TTC549 (cell line): ENCODE measurements around the gene CAMK1D.
"Not testable (repeated sequence)": the region's sequence is repeated elsewhere in the genome, so short reads cannot be mapped to it uniquely, and the experiment has no call there.

Experiments used
- FAIRE-seq: peaks from 2 replicates; lab custom pipeline; 2012; peaks lifted over from hg19 to GRCh38; lab: Jason Lieb, UNC

The CAMK1D gene

DNA sequence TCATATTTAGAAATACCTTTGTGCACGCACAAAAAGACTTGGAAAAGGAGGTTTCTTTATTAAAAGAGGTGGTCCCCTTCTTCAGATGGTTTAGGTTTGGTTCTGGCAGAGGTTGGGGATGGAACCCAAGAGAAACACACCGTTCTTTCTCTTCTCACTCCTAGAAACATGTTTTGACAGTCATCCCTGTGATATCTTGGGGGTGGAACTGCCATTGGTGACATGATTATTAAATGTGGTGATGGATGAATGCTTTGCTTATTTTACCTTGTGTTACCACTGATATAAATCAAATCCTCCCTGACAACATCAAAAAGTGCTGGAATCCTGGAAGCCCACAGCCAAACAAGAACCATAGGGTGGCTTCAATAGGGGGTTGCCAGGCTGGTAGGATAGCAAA lies 505.6 kb downstream of the CAMK1D start:
- FAIRE-seq: no peak

DNA sequence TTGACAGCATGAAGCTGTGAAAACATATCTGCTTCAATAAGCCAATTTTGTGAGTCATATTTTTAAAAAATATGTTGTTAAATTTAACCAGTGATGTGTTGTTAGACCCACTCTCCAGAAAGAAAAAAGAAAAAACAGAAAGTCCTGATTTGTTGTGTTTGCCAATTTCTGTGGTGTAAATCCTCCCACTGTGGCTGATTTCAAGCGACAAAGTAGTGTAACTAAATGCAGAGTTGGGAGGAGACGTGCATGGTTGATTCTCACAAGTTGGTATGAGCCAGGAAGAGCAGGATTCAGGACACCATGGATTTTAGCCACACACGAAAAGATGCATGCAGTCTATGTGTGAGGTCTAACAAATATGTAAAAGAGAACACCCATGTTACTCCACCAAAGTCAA lies 513.1 kb downstream of the CAMK1D start:
- FAIRE-seq: no peak

DNA sequence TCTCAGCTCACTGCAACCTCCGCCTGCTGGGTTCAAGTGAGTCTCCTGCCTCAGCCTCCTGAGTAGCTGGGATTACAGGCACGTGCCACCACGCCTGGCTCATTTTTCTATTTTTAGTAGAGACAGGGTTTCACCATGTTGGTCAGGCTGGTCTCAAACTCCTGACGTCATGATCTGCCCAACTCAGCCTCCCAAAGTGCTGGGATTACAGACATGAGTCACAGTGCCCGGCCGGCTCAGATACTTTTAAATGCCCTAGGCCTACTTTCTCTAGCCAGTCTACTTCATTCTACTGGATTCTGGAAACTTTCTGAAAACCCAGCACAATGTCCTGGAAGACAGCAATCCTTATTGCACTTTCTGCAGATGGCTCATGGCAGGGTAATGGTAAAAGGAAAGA lies 516.2 kb downstream of the CAMK1D start:
- FAIRE-seq: not testable (repeated sequence)

DNA sequence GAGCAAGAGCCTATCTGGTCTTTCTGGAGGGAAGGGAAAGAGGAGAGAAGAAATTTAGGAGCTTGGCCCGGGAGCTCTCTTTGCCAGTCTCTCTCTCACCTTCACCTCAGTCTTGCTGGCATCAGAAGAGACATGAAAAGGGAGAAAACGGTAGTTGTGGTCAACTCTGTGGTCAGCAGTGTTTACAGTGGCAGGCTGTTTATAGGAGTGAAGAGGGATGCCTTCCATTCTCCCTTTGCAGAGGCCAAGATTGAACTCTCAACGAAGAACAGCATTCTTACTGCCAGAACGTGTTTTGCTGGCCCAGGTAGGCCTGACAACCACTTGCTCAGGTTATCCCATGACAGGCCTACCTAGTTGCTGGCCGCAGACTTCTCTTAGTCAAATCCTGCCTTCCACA lies 518.9 kb downstream of the CAMK1D start:
- no peak for FAIRE-seq

DNA sequence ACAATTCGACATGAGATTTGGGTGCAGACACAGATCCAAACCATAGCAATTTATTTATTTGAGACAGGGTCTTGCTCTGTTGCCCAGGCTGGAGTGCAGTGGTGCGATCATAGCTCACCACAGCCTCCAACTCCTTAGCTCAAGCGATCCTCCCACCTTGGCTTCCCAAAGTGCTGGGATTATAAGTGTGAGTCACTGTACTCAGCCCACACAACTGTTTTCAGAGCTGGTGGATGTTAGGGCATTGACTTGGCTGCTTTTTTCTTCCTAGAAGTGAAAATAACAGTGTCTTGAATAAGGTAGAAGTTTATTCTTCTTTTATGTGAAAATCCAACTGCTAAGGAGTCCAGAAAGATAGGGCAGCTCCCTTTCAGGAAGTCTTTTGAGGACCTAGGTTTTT lies 520.1 kb downstream of the CAMK1D start:
- FAIRE-seq: no peak

DNA sequence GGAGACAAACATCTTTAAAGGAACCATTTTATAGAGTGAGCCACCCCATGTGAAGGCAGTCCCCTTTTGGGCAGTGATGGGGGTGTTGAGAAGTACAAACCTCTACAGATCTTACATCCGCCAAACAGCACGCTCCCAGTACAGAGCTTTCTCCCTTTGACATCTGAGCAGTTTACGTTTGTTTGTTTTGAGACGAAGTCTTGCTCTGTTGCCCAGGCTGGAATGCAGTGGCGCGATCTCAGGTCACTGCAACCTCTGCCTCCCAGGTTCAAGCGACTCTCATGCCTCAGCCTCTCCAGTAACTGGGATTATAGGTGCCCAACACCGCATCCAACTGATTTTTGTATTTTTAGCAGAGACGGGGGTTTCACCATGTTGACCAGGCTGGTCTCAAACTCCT lies 523.2 kb downstream of the CAMK1D start:
- FAIRE-seq: no peak

DNA sequence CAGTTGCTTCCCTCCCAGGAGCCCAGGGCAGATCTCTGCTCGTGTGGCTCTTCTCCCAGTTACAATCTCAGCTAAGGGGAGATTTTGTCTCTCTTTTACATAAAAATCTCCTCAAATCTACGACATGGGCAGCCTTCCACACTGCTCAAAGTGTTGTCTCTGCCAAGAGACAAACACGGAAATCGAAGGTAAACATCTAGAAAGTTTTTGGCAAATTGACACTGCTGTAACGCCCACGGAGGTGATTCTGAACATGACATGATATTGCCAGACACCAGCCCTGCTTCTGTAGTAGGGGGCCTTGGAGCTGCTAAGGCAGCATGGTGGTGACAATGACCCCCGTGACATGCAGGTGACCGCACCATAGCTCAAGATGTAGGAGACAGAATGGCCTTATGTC lies 523.8 kb downstream of the CAMK1D start:
- no peak for FAIRE-seq

DNA sequence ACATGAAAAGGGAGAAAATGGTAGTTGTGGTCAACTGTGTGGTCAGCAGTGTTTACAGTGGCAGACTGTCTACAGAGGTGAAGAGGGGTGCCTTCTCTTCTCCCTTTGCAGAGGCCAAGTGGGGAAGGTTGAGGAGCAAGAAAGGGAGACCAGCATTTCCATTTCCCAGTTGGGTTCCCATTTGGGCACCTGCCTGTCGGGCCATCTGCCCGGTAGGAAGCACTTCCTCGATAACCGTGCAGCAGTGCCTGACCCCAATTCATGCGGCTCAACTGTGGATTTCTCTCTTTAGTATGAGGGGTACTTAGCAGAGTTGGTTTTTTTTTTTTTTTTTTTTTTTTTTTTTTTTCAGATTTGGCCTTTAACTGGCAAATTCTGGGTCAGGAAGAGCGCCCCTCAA lies 525.2 kb downstream of the CAMK1D start:
- no peak for FAIRE-seq

DNA sequence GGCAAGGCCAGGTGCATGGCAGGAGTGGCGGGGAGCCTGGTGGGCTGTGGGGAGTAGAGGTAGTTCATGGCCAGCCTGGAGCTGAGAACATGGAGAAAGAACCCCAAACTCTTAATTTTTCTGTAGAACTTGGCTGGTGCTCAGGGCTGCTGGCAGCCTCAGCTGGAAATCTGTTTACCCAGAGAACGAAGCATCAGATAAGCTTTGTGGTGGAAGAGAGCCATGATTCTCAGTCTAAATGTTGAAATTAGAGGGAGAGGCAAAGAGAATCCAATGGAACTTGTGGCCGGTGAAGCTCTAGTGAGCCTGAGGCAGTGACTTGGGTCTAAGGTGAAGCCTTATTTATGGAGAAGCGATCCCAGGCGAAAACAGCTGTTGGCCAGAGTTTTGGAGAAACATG lies 525.8 kb downstream of the CAMK1D start:
- no peak for FAIRE-seq

DNA sequence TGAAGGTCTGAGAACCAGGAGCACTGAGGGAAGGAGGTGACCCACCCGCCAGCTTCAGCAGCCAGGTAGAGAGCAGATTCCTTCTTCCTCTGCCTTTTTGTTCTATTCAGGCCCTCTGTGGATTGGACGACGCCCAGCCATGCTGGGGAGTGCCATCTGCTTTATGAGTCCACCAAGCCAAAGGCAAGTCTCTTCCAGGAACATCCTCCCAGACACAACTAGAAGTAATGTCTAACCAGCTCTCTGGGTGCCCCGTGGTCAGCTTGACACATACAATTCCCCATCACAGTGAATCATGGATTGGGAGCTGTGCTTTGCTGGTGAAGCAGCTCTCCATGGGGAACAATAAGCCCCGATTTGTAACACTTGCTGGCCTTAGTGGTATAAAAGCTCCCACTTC lies 526.9 kb downstream of the CAMK1D start:
- FAIRE-seq: no peak

DNA sequence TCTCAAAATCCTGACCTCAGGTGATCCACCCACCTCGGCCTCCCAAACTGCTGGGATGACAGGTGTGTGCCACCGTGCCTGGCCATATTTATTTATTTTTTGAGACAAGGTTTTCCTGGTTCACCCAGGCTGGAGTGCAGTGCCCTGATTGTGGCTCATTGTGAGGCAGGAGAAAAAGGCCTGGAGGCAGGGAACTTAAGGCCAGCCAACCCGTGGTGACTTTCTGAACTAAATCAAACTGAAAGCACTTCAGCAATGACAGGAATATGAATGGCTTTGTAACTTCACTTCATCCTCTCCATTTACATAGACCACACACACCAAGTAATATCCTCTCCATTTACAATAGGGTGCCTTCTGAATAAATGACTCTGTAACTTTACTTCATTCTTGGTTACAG lies 527.8 kb downstream of the CAMK1D start:
- no peak for FAIRE-seq

DNA sequence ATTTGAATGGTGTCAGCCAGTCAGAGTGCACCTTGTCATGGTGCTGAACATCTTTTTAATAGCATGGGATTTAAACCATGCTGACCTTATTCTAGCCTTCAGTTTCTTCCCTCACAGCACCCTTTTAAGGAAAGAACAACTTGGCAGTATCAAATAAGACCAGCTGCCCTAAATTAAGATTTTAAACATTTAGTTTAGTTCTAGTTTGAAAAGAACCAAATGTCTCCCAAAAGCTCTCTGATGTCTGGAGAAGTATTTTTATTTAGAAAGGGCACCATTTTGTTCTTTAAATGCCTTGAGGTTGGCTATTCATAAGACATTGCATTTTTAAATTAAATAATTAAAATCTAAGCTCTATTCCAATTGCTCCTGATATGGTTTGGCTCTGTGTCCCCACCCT lies 531.1 kb downstream of the CAMK1D start:
- FAIRE-seq: no peak

DNA sequence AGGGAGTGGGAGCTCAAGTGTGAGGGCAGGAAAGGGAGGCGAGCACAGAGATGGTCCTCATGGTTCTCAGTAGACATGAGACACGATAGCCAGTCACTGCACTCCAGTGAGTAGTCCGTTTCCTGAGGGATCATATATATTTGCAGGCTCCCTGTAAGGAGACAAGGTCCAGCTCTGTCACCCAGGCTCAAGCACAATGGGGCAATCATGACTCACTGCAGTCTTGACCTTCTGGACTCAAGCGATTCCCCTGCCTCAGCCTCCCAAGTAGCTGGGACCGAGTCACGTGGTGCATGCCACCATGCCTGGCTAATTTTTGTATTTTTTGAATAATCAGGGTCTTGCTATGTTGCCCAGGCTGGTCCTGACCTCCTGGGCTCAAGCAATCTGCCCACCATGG lies 535.5 kb downstream of the CAMK1D start:
- FAIRE-seq: no peak
